Measurements from ENCODE around the gene RBM4B.
"Not testable (repeated sequence)": the region's sequence is repeated elsewhere in the genome, so short reads cannot be mapped to it uniquely, and the experiment has no call there.

The RBM4B gene

DNA sequence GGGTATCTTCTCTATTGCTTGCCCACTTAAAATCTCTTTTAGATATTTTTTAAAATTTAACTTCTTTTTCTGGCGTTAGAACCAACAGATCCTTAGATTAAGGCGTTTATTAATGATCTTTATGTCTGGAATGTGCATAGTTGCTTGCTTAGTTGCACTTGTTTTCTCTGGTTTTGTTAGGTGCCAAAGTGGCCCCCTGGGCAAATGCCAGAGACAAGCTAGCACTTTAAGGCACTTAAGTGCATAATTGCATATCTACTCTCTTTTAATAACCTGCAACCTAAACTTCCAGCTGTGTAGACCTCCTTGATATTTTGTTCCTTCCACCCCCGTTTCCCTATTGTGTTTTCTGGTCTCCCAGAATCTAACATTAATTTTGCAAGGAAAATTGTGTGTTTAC, 35.9 kb downstream of the RBM4B start:
- no peak for DNase-seq (ENCODE audit: low spot score)

DNA sequence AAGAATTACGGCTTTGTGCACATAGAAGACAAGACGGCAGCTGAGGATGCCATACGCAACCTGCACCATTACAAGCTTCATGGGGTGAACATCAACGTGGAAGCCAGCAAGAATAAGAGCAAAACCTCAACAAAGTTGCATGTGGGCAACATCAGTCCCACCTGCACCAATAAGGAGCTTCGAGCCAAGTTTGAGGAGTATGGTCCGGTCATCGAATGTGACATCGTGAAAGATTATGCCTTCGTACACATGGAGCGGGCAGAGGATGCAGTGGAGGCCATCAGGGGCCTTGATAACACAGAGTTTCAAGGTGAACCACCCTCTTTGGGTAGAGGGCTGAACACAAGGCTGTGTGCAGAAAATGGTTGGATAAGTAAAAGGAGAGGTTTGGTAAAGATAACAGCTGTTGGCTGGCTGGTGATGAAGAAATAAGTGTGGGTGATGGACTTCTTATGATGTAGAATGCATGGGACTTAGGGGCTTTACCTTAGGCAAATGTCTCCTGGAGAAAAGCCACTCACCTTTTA, 37.8 kb downstream of the RBM4B start:
- DNase-seq (ENCODE audit: low spot score), result not testable (repeated sequence)

DNA sequence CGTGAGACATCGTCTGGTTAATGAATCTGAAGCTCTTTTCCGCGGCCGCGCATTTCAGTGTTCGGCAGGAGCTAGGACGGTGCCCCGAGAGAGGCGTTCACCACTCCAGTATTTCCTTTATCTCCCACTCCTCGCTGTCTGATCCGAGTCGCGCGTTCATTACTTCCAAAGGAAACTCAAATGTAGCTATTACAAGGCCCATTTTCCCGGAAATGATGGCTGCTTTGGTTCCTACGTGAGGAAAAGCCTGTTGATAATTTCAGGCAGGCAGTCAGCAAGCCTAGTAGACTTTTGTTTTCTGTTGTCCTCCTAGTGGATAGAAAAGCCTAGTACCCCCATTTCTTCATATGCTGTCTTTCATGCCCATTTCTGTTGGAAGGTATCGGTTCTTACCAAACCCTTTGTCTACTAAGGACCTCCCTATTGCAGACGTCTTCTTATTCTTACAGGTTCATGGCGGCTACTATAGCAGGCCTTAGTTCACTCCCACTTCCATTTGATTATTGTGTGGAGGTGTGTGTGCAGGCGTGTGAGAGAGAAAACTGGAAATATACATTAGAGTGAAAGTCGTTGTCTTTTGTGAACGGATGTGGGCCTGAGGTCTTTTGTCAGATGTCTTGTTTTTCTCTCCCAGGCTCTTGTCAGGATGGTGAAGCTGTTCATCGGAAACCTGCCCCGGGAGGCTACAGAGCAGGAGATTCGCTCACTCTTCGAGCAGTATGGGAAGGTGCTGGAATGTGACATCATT, 38.4 kb downstream of the RBM4B start:
- peak; percentile 69 for DNase-seq (ENCODE audit: low spot score)

DNA sequence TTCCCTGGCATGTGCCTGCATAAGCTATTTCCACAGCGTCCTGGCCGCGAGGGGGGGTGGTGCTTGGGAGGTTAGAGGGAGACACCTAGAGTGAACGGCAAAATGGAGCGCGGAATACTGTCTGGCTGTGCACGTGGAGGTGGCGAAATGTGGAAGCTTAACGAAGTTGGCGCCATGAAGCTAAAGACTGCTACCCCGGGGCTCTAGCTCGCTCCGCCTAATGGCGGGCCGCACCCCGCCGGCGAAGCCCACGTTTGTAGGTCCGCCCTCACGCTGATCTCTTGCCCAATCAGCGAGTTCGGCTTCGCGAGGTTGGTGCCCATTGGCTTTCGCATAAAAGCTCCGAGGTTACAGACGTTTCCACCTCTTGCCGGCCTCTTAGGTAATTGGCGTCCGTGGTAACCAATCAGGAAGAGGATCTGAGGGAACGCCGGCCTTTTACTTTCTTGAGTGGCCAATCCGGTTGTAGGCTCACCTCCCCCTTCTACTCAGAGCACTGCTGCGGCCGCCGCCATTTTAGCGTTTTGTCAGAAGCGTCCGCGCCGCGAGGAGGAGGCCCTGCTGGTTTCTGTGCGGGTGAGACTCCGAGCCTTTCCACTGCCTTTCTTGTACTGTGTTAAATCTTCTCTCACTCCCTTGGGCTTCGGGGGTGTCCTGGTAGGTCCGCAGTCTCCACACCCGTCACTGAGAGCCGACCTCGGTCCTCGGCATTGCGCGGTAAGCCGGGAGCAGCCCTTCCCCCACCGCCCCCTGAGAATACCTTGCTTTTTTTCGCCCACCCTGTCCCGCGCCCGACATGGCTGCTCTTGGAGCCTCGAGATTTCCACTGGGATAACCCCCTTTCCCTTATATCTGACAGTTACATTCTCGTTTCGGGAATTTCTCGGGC, 39.3 kb downstream of the RBM4B start, which contains the start of gene RBM4:
Gene RBM4, plus strand, starts transcription at position 527 of the 889 bp plus-strand sequence. CDS start 1,009 bp downstream, outside the sequence.
- DNase-seq (ENCODE audit: low spot score), result peak; percentile 100

DNA sequence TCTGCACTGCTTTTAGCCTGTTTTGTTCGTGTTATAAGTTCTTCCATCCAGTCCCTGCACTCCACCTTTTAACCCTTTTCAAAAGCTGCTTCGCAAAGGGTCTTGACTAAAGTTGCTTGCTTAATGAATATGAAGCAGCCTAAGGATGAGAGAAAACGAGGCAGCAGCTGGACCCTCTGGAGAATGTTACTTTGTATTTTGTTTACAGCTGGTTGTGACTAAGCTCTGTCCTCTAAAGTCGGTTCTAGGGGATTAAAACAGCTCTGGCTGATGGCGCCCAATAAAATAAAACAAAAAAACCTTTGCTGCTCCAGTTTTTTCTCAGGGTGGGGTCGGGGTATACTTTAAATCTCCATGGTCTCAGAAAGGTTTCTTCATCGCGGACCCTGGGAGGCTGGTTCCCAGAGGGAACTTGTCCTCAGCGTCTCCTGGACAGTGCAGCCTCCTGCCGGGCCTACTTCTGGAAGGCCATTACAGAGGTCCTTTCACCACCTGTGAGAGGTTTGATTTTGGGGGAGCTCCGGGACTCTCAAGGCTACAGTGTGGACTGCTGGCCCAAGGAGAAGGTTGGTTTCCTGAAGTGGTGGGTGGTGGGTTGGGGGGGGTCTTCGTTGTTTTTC, 40.0 kb downstream of the RBM4B start:
- DNase-seq (ENCODE audit: low spot score), result peak; percentile 51

DNA sequence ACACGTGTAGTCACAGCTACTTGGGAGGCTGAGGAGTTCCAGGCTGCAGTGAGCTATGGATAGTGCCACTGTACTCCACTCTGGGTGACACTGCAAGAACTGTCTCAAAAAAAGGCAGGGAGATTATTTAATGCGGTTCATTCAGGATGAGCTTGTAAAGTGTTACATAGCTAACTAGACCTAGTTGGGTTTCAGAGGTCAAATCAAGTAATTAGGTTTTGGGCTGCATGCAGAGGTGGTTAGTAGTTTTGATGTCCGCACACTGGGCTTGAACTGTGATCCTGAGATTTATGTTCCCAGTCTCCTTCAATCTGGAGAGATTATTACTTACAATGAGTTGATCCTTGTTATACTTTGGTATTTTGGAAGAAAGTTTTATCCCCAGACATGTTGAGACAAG, 41.3 kb downstream of the RBM4B start:
- DNase-seq (ENCODE audit: low spot score), result no peak

DNA sequence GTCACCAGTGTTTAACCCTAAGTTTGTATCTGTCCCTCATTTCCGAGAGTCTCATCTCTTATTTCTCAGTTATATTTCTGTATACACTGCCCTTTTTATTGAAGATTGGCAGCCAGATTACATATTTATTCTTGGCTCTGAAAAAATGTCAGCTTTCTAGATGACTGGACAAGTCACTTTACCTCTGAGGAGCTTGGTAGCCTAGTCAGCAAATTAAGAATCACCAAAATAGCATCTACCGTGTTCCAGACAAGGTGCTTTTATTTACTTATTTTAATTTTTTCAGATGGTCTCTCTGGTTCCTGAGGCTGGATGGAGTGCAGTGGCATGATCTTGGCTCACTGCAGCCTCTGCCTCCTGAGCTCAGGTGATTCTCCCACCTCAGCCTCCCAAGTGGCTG, 44.7 kb downstream of the RBM4B start:
- DNase-seq (ENCODE audit: low spot score), result no peak

DNA sequence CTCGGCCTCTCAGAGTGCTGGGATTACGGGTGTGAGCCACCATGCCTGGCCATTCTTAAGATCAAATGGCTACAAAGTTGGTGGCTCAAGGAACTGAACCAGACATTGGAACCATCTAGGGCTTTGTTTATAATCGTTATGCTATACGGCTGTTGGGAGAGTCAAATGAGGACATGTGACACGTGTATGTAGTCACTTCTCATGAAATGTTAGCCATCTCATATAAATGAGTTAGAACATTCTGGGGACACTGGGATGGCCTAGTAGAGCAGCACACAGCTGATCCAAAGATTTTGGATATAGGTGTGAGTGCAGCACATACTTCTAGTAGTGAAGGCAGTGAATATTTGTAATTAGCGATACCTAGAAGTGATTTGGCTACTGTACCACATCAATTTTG, 45.8 kb downstream of the RBM4B start:
- no peak for DNase-seq (ENCODE audit: low spot score)

DNA sequence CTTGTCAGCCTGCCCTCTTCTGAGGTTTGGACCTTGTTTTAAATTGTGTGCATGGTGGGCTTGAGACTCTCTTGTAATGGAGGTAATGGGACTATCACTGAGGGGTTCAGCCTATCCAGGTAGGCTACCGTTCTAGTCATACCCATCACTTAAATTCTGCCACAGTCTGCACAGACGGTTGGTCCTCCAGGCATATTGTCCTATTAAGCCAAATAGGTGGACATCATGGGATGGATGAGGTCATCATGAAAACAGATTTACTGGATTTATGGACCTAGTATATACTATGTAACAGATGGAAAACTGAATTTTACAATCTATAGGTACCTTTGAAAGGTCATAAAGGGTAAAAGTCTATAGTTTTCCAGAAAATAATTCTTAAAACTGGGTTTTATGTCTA, 48.3 kb downstream of the RBM4B start:
- DNase-seq (ENCODE audit: low spot score), result no peak

DNA sequence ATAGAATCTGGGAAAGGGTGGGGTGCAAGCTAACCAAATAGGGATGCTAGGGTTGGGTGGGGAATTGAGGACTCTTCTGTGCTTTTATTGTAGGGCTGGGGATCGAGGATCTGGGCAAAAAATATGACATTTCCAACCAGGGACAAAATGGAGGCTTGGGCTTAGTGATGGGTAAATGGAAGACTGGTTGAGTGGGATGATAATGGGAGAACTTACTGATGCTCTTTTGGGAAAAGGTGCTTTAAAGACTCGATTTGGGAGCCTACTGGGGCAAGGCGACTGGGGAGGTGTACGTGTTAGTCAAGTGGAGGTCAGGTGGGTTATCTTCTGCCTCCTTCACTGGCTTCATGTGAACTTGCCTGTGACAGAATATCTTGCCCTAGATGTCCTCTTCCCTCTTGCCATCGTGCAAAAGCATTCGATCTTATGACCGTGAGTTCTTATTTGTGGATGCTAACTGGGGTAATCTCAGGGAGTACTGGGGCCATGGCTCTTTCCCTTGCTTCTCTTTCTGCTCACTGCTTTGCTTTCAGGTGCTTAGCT, 49.6 kb downstream of the RBM4B start:
- DNase-seq (ENCODE audit: low spot score), result no peak

DNA sequence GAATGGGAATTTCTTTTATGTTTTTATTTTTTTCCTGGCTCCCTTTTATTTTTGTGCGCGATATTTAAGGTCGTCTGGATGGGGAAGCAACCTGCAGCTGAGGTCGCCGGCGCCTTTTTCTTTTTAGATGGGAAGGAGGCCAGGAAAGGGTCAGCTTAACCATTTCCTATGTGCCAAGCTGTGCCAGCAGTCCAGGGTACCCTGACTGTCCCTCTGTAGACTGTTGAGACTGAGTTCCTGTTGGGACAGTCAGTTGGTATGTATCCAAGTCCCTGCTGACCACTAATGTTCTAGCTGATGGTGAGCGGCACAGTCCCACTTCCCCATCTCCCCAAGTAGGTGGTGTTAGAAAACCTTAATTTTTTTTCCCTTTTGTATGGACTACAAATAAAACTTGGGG, 50.8 kb downstream of the RBM4B start:
- DNase-seq (ENCODE audit: low spot score), result no peak

DNA sequence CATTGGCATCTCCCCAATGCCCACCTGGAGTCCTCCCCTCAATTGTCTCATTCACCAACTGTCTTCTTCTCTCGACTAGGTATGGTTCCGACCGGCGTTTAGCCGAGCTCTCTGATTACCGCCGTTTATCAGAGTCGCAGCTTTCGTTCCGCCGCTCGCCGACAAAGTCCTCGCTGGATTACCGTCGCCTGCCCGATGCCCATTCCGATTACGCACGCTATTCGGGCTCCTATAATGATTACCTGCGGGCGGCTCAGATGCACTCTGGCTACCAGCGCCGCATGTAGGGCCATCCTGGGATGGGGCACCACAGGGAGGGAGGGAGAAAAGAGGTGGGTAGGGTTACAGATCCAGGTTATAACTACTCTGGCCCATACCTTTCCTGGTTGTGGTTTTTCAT, 51.3 kb downstream of the RBM4B start:
- DNase-seq (ENCODE audit: low spot score), result no peak

DNA sequence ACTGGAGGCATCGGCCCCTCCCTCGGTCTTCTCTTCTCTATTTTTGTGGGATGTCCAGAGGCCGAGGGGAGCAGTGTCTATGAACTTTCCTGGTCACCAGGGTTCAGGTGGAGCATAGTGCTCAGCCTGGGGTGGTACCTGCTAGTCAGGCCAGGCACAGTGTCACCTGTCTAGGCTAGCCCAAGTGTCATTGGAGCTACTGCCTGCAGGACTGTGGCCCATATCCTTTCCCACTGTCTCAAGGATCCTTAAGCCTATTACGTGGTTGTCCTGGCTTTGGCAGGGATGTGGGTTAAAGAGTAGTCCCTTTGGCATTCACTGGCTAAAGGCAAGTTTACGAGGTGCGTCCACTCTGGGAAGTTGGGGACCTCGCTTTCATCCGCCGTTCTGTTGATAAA, 51.9 kb downstream of the RBM4B start:
- DNase-seq (ENCODE audit: low spot score), result no peak

DNA sequence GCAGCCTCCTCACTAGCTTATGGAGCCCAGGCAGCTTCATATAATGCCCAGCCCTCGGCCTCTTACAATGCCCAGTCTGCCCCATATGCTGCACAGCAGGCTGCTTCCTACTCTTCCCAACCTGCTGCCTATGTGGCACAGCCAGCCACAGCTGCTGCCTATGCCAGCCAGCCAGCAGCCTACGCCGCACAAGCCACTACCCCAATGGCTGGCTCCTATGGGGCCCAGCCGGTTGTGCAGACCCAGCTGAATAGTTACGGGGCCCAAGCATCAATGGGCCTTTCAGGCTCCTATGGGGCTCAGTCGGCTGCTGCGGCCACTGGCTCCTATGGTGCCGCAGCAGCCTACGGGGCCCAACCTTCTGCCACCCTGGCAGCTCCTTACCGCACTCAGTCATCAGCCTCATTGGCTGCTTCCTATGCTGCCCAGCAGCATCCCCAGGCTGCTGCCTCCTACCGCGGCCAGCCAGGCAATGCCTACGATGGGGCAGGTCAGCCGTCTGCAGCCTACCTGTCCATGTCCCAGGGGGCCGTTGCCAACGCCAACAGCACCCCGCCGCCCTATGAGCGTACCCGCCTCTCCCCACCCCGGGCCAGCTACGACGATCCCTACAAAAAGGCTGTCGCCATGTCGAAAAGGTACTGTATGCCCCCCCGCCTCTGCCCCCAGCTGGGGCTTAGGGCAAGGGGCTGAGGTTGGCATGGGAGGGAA, 52.5 kb downstream of the RBM4B start:
- DNase-seq (ENCODE audit: low spot score), result no peak

DNA sequence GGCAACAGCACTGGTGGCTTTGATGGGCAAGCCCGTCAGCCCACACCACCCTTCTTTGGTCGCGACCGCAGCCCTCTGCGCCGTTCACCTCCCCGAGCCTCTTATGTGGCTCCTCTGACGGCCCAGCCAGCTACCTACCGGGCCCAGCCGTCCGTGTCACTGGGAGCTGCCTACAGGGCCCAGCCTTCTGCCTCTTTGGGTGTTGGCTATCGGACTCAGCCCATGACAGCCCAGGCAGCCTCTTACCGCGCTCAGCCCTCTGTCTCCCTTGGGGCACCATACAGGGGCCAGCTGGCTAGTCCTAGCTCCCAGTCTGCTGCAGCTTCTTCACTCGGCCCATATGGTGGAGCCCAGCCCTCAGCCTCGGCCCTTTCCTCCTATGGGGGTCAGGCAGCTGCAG, 53.2 kb downstream of the RBM4B start:
- no peak for DNase-seq (ENCODE audit: low spot score)

DNA sequence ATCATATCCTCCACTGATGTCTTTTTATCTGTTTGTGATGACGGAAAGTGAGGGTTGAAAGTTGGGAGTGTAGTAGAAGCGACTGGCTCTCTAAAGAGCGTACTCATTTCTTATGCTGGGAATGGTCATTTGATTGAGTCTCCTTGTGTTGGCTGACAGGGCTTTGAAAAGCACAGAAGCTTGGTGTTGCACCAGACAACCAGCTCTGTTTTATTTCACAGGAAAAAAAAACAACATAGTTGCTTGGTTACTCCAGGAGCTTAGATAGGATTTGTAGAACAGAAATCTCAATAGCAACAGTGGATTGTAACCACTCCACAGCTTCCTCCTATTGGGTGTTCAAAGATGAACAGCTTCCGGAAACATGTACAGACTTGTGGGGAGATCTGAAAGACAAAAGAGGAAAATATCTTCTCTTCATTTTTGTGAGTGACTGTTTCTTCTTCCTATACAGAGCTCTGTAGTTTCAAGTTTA, 58.6 kb downstream of the RBM4B start:
- DNase-seq (ENCODE audit: low spot score), result peak; percentile 48

DNA sequence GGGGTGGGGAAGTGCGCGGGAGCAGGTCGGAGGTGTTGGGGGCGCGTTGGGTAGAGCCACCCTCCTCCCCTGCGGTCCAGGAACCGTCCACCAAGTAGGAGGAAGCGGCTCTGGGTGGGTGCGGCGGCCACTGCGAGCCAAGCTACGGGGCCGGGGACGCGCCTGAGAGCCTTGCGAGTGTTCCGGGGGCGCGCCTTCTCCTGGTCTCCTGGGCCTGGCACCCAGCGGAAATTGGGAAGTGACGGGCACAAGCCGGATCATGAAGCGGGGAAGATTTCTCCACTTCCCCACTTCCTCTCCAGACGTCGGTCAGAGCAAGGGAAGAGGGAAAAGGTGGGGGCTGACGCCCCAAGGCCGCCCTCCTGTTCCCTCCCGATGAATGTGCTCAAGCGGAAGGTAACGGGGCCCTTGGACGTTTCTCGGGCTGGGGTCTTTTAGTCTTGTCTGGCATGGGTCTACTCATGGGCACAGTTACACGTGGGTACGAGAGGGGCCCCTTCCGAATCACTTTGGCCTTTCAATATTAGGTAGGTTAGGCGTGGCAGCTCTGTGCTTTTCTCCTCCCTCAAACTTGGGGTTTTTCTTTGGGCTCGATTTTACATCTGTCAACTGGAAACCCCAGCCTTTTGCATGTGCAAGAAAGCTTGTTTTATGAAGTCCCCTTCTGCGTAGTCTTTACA, 60.4 kb downstream of the RBM4B start:
- peak; percentile 34 for DNase-seq (ENCODE audit: low spot score)

DNA sequence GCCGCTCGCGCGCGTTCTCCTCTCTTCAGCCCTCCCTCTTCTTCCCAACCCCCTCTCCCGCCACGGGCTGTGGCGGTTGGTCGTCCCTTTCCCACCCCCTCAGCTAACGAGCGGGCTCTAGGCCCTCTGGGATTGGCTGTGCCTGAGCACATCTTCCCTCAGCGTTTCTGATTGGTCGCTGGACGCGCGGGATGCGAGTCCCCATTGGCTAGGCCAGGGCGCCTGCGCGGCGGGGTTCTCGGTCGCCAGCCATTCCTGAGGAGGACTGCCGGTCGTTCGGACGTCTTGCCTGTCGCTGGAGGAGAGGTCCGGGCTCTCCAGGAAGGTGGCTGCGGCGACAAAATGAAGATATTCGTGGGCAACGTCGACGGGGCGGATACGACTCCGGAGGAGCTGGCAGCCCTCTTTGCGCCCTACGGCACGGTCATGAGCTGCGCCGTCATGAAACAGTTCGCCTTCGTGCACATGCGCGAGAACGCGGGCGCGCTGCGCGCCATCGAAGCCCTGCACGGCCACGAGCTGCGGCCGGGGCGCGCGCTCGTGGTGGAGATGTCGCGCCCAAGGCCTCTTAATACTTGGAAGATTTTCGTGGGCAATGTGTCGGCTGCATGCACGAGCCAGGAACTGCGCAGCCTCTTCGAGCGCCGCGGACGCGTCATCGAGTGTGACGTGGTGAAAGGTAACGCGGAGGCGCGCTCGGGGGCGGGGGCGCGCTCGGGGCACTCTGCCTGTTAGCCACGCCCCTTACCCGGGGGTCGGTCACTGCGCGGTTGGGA, 61.1 kb downstream of the RBM4B start, which contains the start of gene RBM14:
Gene RBM14, plus strand, starts transcription at position 252 of the 776 bp plus-strand sequence. Its CDS starts 91 bp downstream, at position 343.
- peak; percentile 99 for DNase-seq (ENCODE audit: low spot score)

All from NAMALWA (cell line).